K562 (cell line): ENCODE data around the gene AMOT. TPM values are rescaled to one million over a fixed set of nuclear protein-coding genes. Genes with fewer than 3 reads are reported as not detected.
A peak's percentile ranks its signal among the peaks of the same experiment; 100 is the strongest.

Source experiments
- CBX2 ChIP-seq: fragments of 200-600 bp; sonication (generic); IDR thresholded peaks from one replicate; pipeline ENCODE4 v1.6.1; 2012; ENCODE audit warnings: mild to moderate bottlenecking, low read length, inconsistent platforms; ENCODE audit not compliant: insufficient read depth, poor library complexity, severe bottlenecking
- CREB1 ChIP-seq, 2 experiments: sonication (generic) in 1 of 2; formaldehyde crosslinking in 1 of 2; IDR thresholded peaks; 2 replicates each; pipeline versions ENCODE4 v1.6.1 to v1.8.0; 2012 to 2022; ENCODE audit warnings: inconsistent platforms in 1 of 2, mild to moderate bottlenecking in 1 of 2, missing genetic modification reagents in 1 of 2, moderate library complexity in 1 of 2
- CREBBP ChIP-seq: IDR thresholded peaks from one replicate; pipeline ENCODE4 v1.6.1; 2012; ENCODE audit warnings: low read depth, mild to moderate bottlenecking, control low read depth, inconsistent platforms, low read length
- DPF2 ChIP-seq: fragments of 450-650 bp; IDR thresholded peaks from 2 replicates; pipeline ENCODE4 v1.6.1; 2016
- MAFF ChIP-seq: IDR thresholded peaks from 2 replicates; pipeline ENCODE4 v1.6.1; 2012; ENCODE audit warnings: low read length, improper control_type of control experiment
- RAD21 ChIP-seq, 2 experiments: fragments of 250-450 bp in 1 of 2; fragments of 450-650 bp in 1 of 2; sonication (Bioruptor Pico) in 1 of 2; formaldehyde crosslinking in 1 of 2; IDR thresholded peaks in 1 of 2; conservative IDR thresholded peaks in 1 of 2; 2 replicates each; pipeline versions ENCODE4 v1.4.0 to v1.8.0; 2020 to 2022; ENCODE audit warnings: mild to moderate bottlenecking in 2 of 2, moderate library complexity in 1 of 2
- ZNF217 ChIP-seq: sonication (generic); formaldehyde crosslinking; IDR thresholded peaks from 2 replicates; pipeline ENCODE4 v1.8.0; 2022; ENCODE audit warnings: mild to moderate bottlenecking, missing genetic modification reagents
- ZNF280B ChIP-seq: fragments of 250-450 bp; sonication (Bioruptor Pico); IDR thresholded peaks from 2 replicates; pipeline ENCODE4 v1.5.1; 2021; ENCODE audit warnings: mild to moderate bottlenecking
- ZNF668 ChIP-seq: fragments of 250-450 bp; sonication (Bioruptor Pico); IDR thresholded peaks from 2 replicates; pipeline ENCODE4 v1.8.0; 2022; ENCODE audit warnings: mild to moderate bottlenecking, inconsistent platforms
- ZNF79 ChIP-seq: fragments of 250-450 bp; sonication (Bioruptor Pico); IDR thresholded peaks from 2 replicates; pipeline ENCODE4 v1.4.0; 2020; ENCODE audit warnings: low read depth, mild to moderate bottlenecking, moderate library complexity
- polyA plus RNA-seq, 8 experiments: library from polyadenylated mRNA; depleted of rRNA in 4 of 8; stranded (reverse) in 5 of 8; unstranded in 3 of 8; fragments of >200 nt; fragmentation: Nextera tagmentation in 2 of 8; fragmentation: Illumina TruSeq in 1 of 8; extraction: Ambion mirVana in 2 of 8; extraction: Trizol in 1 of 8; gene quantifications; 2 replicates each; pipeline versions ENCODE4 v1.2.1 to v1.2.3, GENCODE V29; 2011 to 2014; ENCODE audit warnings: inconsistent platforms in 1 of 8, missing spikeins in 1 of 8
- total RNA-seq, 7 experiments: library from RNA; depleted of rRNA in 6 of 7; stranded (reverse); fragments of >200 nt in 6 of 7; fragmentation: Illumina TruSeq in 2 of 7; extraction: Trizol in 2 of 7; gene quantifications; 2 replicates each; pipeline versions ENCODE4 v1.2.1 to v1.2.3, GENCODE V29; 2011 to 2021; ENCODE audit warnings: low replicate concordance in 1 of 7

AMOT gene
- total and polyA plus RNA-seq, 9 of the 15 experiments (the other 6 are each of a cell fraction or from before 2014, with no cell fraction given) = 0.04 TPM; not detected in 8

GRCh38 chrX:112841820-112842157 is 1.2 kb upstream of the AMOT start (continued):
- TF ChIP-seq CREB1 (IDR thresholded peaks at IDR 0.05) (no peak), CREB1 (CRISPR knock-in tag; IDR thresholded peaks at IDR 0.05) (no peak), CREBBP (no peak), RAD21 (CRISPR knock-in tag; conservative IDR thresholded peaks at IDR 0.05 in 1 of 2, IDR thresholded peaks at IDR 0.05 in 1 of 2) (no peak), ZNF79 (CRISPR knock-in tag) (no peak), ZNF280B (CRISPR knock-in tag) (no peak), ZNF668 (CRISPR knock-in tag) (no peak), DPF2 (no peak), CBX2 (no peak), ZNF217 (CRISPR knock-in tag) (no peak), MAFF (peak; percentile 17; the same call in 1 of the 2 replicates)
